Breast epithelium (tissue), 4 donors: ENCODE data around the gene PHC2. TPM values are rescaled to one million over a fixed set of nuclear protein-coding genes. Genes with fewer than 3 reads are reported as not detected.
A peak's percentile ranks its signal among the peaks of the same experiment; 100 is the strongest.

ENCODE experiments used
- DNase-seq, 2 donors: peaks; one replicate each; pipeline ENCODE4 v3.0.0-alpha.2; 2019; ENCODE audit warnings: low spot score in 2 of 2
- H3K27ac ChIP-seq, 2 donors: fragments of 200-600 bp; sonication (generic) in 1 of 2; one replicate each; pipeline ENCODE4 v1.5.1; 2016 to 2019; ENCODE audit warnings: mild to moderate bottlenecking in 1 of 2
- H3K27me3 ChIP-seq, 2 donors: fragments of 200-600 bp; sonication (generic) in 1 of 2; one replicate each; pipeline versions ENCODE4 v1.5.1 to v1.6.0; 2017 to 2019; ENCODE audit warnings: control low read depth in 1 of 2, mild to moderate bottlenecking in 1 of 2
- H3K36me3 ChIP-seq: fragments of 200-600 bp; one replicate; pipeline ENCODE4 v1.5.1; 2019
- H3K4me1 ChIP-seq, 2 donors: fragments of 200-600 bp; sonication (generic); one replicate each; pipeline ENCODE4 v1.5.1; 2016 to 2019; ENCODE audit warnings: control low read depth in 1 of 2
- H3K4me3 ChIP-seq, 3 donors: fragments of 200-600 bp; sonication (generic); 1 replicate in 2 of 3; 2 replicates in 1 of 3; pipeline ENCODE4 v1.5.1; 2016 to 2019; ENCODE audit warnings: mild to moderate bottlenecking in 3 of 3, moderate library complexity in 2 of 3
- H3K9me3 ChIP-seq, 2 donors: fragments of 200-600 bp; sonication (generic) in 1 of 2; one replicate each; pipeline ENCODE4 v1.5.1; 2016 to 2019; ENCODE audit warnings: control low read depth in 1 of 2
- POLR2A ChIP-seq: fragments of 450-650 bp; IDR thresholded peaks from one replicate; pipeline ENCODE4 v1.6.1; 2016; ENCODE audit warnings: antibody characterized with exemption, mild to moderate bottlenecking, moderate library complexity
- POLR2AphosphoS5 ChIP-seq, 3 donors: sonication (generic); formaldehyde crosslinking; IDR thresholded peaks; one replicate each; pipeline ENCODE4 v1.6.1; 2017; ENCODE audit warnings: antibody characterized with exemption in 3 of 3
- intact Hi-C: fragments of 100-400 bp; cut with DNase I; formaldehyde crosslinking; loops from one replicate; pipeline ENCODE4 v1.15.1; 2023; ENCODE audit warnings: low total_unique reads
- total RNA-seq, 3 donors: library from RNA; depleted of rRNA; stranded (reverse); fragments of >200 nt; gene quantifications; one replicate each; pipeline ENCODE4 v1.1.0, GENCODE V29; 2016
- TF ChIP-seq, protein P1 (sequence below), 3 donors: fragments of 450-650 bp; IDR thresholded peaks; one replicate each; pipeline ENCODE4 v1.5.1; 2016 to 2017; ENCODE audit warnings: antibody characterized with exemption in 3 of 3, mild to moderate bottlenecking in 3 of 3, moderate library complexity in 3 of 3

Gene PHC2
- total RNA-seq, 3 donors from 2014 or later = 103 to 214 (median 134) TPM

DNA sequence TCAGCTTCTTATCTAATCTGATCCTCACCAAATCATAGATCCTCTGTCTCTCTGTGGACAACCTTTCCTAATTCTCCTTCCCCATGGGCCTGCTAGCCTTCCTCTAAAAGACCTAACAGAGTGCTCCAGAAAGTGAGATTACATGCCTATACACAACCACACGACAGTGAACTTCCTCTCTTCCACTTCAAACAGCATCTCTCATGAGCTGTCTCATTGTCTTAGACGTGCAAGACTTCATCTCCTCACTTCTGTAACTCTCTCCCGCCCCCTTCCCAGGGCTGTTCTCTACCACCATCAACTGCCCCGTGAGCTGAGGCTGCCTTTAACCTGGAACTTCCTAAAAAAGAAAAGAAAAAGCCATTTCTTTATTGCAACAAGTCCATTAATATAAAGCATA lies 95.9 kb downstream of the PHC2 start:
- no peaks in the 10 kb centered on the region for H3K27me3 ChIP-seq
- peak overlapping the region; percentile 77 to 88 for H3K27ac ChIP-seq
- TF ChIP-seq POLR2A (no peak), POLR2AphosphoS5 (IDR thresholded peaks at IDR 0.05) (no peak)
- TF ChIP-seq, protein P1, sequence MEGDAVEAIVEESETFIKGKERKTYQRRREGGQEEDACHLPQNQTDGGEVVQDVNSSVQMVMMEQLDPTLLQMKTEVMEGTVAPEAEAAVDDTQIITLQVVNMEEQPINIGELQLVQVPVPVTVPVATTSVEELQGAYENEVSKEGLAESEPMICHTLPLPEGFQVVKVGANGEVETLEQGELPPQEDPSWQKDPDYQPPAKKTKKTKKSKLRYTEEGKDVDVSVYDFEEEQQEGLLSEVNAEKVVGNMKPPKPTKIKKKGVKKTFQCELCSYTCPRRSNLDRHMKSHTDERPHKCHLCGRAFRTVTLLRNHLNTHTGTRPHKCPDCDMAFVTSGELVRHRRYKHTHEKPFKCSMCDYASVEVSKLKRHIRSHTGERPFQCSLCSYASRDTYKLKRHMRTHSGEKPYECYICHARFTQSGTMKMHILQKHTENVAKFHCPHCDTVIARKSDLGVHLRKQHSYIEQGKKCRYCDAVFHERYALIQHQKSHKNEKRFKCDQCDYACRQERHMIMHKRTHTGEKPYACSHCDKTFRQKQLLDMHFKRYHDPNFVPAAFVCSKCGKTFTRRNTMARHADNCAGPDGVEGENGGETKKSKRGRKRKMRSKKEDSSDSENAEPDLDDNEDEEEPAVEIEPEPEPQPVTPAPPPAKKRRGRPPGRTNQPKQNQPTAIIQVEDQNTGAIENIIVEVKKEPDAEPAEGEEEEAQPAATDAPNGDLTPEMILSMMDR (IDR thresholded peaks at IDR 0.05) = no peak
- no peak for DNase-seq
- H3K4me1 ChIP-seq = peaks cover 26 to 59% of the 10 kb centered on the region in 2 donors
- H3K36me3 ChIP-seq = peaks cover 2% of the 10 kb centered on the region
- intact Hi-C loops = no loop called here
- H3K4me3 ChIP-seq = peak overlapping the region in 1 of 3 donors; percentile 48
- H3K9me3 ChIP-seq = no peaks in the 10 kb centered on the region

GRCh38 chr1:33334081-33334552 lies 96.8 kb downstream of the PHC2 start:
- no peaks in the 10 kb centered on the region for H3K27me3 ChIP-seq
- no peaks in the 10 kb centered on the region for H3K9me3 ChIP-seq
- intact Hi-C loops = no loop called here
- peak in 1 of 3 donors; percentile 91 for TF ChIP-seq POLR2AphosphoS5 (IDR thresholded peaks at IDR 0.05)
- no peak for TF ChIP-seq POLR2A
- peak overlapping the region; percentile 77 to 88 for H3K27ac ChIP-seq
- H3K36me3 ChIP-seq = peaks cover 4% of the 10 kb centered on the region
- DNase-seq = no peak
- peaks cover 19 to 50% of the 10 kb centered on the region in 2 donors for H3K4me1 ChIP-seq
- peak overlapping the region in 2 of 3 donors; percentile 11 to 48 for H3K4me3 ChIP-seq

DNA sequence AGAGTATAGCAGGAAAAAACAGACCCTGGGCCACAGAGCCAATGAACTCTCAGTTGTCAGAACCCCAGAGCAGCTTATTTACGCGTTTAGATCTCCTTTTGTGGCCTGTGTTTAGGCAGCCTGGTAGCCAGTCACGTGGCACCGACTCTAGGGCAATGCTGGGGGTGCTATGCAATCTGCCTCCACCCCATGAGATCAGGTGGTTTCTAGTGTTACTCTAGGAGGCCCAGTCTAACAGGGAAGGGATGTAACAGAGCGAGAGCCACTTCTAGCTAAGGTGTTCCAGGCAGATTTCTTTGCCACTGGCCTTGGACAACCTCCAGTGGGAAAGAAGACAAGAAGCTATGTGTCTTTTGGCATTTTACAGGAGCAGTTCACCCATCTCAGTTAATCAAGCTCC lies 98.0 kb downstream of the PHC2 start:
- no peak for DNase-seq
- Histone ChIP-seq H3K36me3 (peaks cover 4% of the 10 kb centered on the region), H3K9me3 (no peaks in the 10 kb centered on the region), H3K27me3 (no peaks in the 10 kb centered on the region), H3K27ac (peak overlapping the region; percentile 77 to 88), H3K4me3 (peak overlapping the region in 1 of 3 donors; percentile 48), H3K4me1 (peaks cover 17 to 47% of the 10 kb centered on the region in 2 donors)
- TF ChIP-seq POLR2A (no peak), POLR2AphosphoS5 (IDR thresholded peaks at IDR 0.05) (no peak)
- TF ChIP-seq, protein P1 (IDR thresholded peaks at IDR 0.05) = no peak
- intact Hi-C loops = no loop called here

DNA sequence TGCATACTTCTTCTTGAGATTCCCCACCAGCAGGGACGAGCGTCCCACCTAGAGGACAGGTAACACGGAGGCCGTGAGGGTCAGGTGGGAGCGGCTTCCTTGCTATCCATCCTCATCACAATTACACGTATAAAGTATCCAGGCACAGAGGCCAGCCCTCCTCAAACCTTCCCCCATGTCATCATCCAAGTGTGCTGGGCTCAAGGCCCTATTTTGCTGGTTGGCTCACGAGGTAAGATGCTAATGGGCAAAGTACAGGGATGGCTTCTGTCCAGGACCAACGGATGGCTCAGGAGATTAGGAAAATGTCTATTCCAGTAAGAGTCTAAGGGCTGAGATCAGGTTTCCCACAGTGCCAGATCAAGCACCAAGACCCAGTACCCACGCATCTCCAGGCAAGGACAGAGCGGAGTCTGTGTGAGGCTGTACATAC lies 98.5 kb downstream of the PHC2 start:
- DNase-seq = peak in 1 of 2 donors; percentile 20
- H3K36me3 ChIP-seq = peaks cover 4% of the 10 kb centered on the region
- intact Hi-C loops = no loop called here
- H3K27ac ChIP-seq = peak overlapping the region; percentile 77 to 88
- H3K9me3 ChIP-seq = no peaks in the 10 kb centered on the region
- TF ChIP-seq POLR2A = no peak
- no peak for TF ChIP-seq POLR2AphosphoS5 (IDR thresholded peaks at IDR 0.05)
- TF ChIP-seq, protein P1 (IDR thresholded peaks at IDR 0.05) = no peak
- peak overlapping the region in 1 of 3 donors; percentile 48 for H3K4me3 ChIP-seq
- H3K4me1 ChIP-seq = peaks cover 14 to 46% of the 10 kb centered on the region in 2 donors
- no peaks in the 10 kb centered on the region for H3K27me3 ChIP-seq

DNA sequence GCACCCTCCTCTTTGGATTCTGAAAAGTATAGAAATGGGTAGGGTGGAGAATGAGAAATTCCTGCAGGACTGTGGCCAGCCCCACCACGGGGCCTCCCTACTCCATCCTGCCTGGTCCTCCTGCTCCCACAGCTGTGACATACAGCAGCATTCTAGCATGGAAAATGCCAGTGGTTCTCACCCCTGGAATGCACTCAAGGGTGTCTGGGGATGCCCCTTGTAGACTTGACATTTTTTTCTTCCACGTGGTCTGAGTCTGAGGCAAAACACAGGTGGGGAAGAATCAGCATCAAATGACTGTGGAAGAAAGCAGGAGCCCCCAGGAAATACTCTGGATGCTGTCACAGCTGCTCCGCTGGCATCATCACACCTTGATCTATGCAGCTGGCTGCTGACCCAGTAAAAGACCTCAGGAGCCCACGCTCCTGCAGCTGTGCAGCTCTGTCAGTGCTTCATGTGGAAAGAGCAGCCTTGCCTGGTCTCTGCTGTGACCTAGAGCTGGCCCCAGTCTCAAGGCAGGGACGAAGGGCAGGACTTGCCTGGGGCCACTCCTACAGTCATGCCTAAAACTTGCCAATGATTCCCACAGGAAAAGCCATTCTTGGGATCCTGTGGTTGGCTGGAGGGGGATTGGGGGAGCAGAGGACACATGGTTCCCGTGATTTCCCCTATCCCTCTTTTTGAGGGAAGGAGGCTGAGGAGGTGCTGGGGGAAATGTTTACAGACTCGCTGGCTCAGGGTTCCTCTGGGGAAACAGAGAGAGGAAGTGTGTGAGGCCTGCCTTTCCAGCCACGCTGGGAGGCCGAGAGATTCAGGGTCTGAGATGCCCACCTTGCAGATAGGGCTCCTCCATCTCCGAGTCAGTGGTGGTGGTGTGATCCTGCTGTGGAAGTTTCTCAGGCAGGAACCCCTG lies 99.2 kb downstream of the PHC2 start:
- TF ChIP-seq, protein P1 (IDR thresholded peaks at IDR 0.05) = no peak
- TF ChIP-seq POLR2AphosphoS5 (IDR thresholded peaks at IDR 0.05) = no peak
- no peak for TF ChIP-seq POLR2A
- Histone ChIP-seq H3K27ac (peak overlapping the region; percentile 77 to 88), H3K4me3 (peak overlapping the region in 1 of 3 donors; percentile 48), H3K27me3 (no peaks in the 10 kb centered on the region), H3K9me3 (no peaks in the 10 kb centered on the region), H3K36me3 (peaks cover 4% of the 10 kb centered on the region), H3K4me1 (peaks cover 14 to 40% of the 10 kb centered on the region in 2 donors)
- intact Hi-C loops = no loop called here
- DNase-seq = peak in 1 of 2 donors; percentile 27
